Measurements from ENCODE around the gene NOM1.

- TF ChIP-seq CTCF (IDR thresholded peaks at IDR 0.05; ENCODE audit: low read depth, low read length) = no peak
- no peak for TF ChIP-seq EZH2phosphoT487 (IDR thresholded peaks at IDR 0.05; ENCODE audit: low read depth)
Measured at GRCh38 chr7:156928406-156928747, 21.1 kb upstream of the NOM1 start.
